ENCODE data around the gene TXNRD2. TPM values are rescaled to one million over a fixed set of nuclear protein-coding genes. Genes with fewer than 3 reads are reported as not detected.

Gene TXNRD2
- total RNA-seq, 1 experiment from 2014 or later = 19.7 TPM

GRCh38 chr22:19970031-19970478 lies 28.4 kb upstream of the TXNRD2 start:
- no peak overlapping the region for H3K4me3 ChIP-seq (replicated peaks in 1 of 2; ENCODE audit: low read depth in 1 of 2, low read length in 2 of 2)
- no peaks in the 10 kb centered on the region for H3K79me2 ChIP-seq (ENCODE audit: insufficient read depth, low read length)
- TF ChIP-seq ZFX (IDR thresholded peaks at IDR 0.05) = no peak
- 0 out of 2 replicates have a peak, but pooled peaks have one; percentile 2 for TF ChIP-seq POLR2AphosphoS5 (IDR thresholded peaks at IDR 0.05; ENCODE audit: low read depth, low read length)
- no peak overlapping the region for H3K27ac ChIP-seq (ENCODE audit: low read depth, low read length)
- H3K4me1 ChIP-seq (ENCODE audit: control insufficient read depth in 1 of 2, insufficient read depth in 2 of 2, low read length in 2 of 2) = peaks cover 4 to 18% of the 10 kb centered on the region in 2 experiments
- BruUV-seq (replicated peaks) = no TSS peak
- CTCF ChIA-PET = interaction anchor here (1.1 kb wide), 2 partner anchors 14 to 43 kb away, joined by 3 to 7 read pairs; no protein-coding TSS in a partner anchor
- H3K4me2 ChIP-seq (ENCODE audit: low read length) = no peak overlapping the region
- ATAC-seq (peak; percentile 7), DNase-seq (ENCODE audit: low read depth, low spot score) (no peak)
- POLR2A ChIA-PET = interaction anchor here (0.8 kb wide), 1 partner anchor 8 kb away, joined by 3 read pairs; no protein-coding TSS in a partner anchor
- H3K36me3 ChIP-seq (ENCODE audit: control insufficient read depth in 1 of 2, insufficient read depth in 2 of 2, low read length in 2 of 2) = peaks cover 12 to 19% of the 10 kb centered on the region in 2 experiments; a peak in 3 of 4 replicates
- H3K27me3 ChIP-seq (ENCODE audit: insufficient read depth, low read length) = no peaks in the 10 kb centered on the region
- H2AFZ ChIP-seq (ENCODE audit: low read depth, low read length, poor library complexity, severe bottlenecking) = no peak overlapping the region
- H3K9me2 ChIP-seq (ENCODE audit: insufficient read depth) = no peaks in the 10 kb centered on the region
- H3K9me3 ChIP-seq (ENCODE audit: control insufficient read depth in 1 of 2, insufficient read depth in 1 of 2, low read depth in 1 of 2, low read length in 2 of 2) = no peaks in the 10 kb centered on the region
- no peaks in the 10 kb centered on the region for H4K20me1 ChIP-seq (ENCODE audit: insufficient read depth)
- RAD21 ChIA-PET (ENCODE audit: low non-redundant PET in 1 of 2, low total read pairs in 2 of 2, uncharacterized antibody in 2 of 2, unreplicated experiment in 2 of 2) = no interaction called here
- H3K9ac ChIP-seq (ENCODE audit: low read length) = no peak overlapping the region
- intact Hi-C loops (cut with micrococcal nuclease) = loop anchor here (1.0 to 5.0 kb wide), 2 partner anchors 42 to 58 kb away; no protein-coding TSS in a partner anchor

GRCh38 chr22:19969141-19969928 lies 27.7 kb upstream of the TXNRD2 start:
- H3K27me3 ChIP-seq (ENCODE audit: insufficient read depth, low read length) = no peaks in the 10 kb centered on the region
- intact Hi-C loops (cut with micrococcal nuclease) = loop anchor here (10.0 kb wide), 1 partner anchor 145 kb away; the partner anchor contains the start of genes RANBP1 and TRMT2A
- no peak overlapping the region for H2AFZ ChIP-seq (ENCODE audit: low read depth, low read length, poor library complexity, severe bottlenecking)
- no peak for ATAC-seq
- DNase-seq (ENCODE audit: low read depth, low spot score) = no peak
- H3K79me2 ChIP-seq (ENCODE audit: insufficient read depth, low read length) = no peaks in the 10 kb centered on the region
- no peak overlapping the region for H3K4me2 ChIP-seq (ENCODE audit: low read length)
- H3K9ac ChIP-seq (ENCODE audit: low read length) = no peak overlapping the region
- no peak overlapping the region for H3K27ac ChIP-seq (ENCODE audit: low read depth, low read length)
- H3K4me3 ChIP-seq (replicated peaks in 1 of 2; ENCODE audit: low read depth in 1 of 2, low read length in 2 of 2) = no peak overlapping the region
- TF ChIP-seq POLR2AphosphoS5 (IDR thresholded peaks at IDR 0.05; ENCODE audit: low read depth, low read length) (0 out of 2 replicates have a peak, but pooled peaks have one; percentile 24), RAD21 (IDR thresholded peaks at IDR 0.05; ENCODE audit: low read depth) (no peak), SP1 (IDR thresholded peaks at IDR 0.05; ENCODE audit: low read depth) (no peak)
- RAD21 ChIA-PET (ENCODE audit: low non-redundant PET in 1 of 2, low total read pairs in 2 of 2, uncharacterized antibody in 2 of 2, unreplicated experiment in 2 of 2) = no interaction called here
- no peaks in the 10 kb centered on the region for H3K9me3 ChIP-seq (ENCODE audit: control insufficient read depth in 1 of 2, insufficient read depth in 1 of 2, low read depth in 1 of 2, low read length in 2 of 2)
- CTCF ChIA-PET = no interaction called here
- H3K4me1 ChIP-seq (ENCODE audit: control insufficient read depth in 1 of 2, insufficient read depth in 2 of 2, low read length in 2 of 2) = peaks cover under 1 to 18% of the 10 kb centered on the region in 2 experiments; a peak in 3 of 4 replicates
- no peaks in the 10 kb centered on the region for H4K20me1 ChIP-seq (ENCODE audit: insufficient read depth)
- no TSS peak for BruUV-seq (replicated peaks)
- peaks cover 12 to 19% of the 10 kb centered on the region in 2 experiments; a peak in 3 of 4 replicates for H3K36me3 ChIP-seq (ENCODE audit: control insufficient read depth in 1 of 2, insufficient read depth in 2 of 2, low read length in 2 of 2)
- H3K9me2 ChIP-seq (ENCODE audit: insufficient read depth) = no peaks in the 10 kb centered on the region
- POLR2A ChIA-PET = no interaction called here

Data from HCT116 (cell line).